ENCODE measurements around the gene CD1E. TPM values are rescaled to one million over a fixed set of nuclear protein-coding genes. Genes with fewer than 3 reads are reported as not detected.

Gene CD1E
- not detected in 2 replicates for polyA plus RNA-seq (2012; rRNA removed)
- polyA plus RNA-seq (2012; cell fraction: cytosol; rRNA removed) = not detected in 2 replicates
- polyA plus RNA-seq (2012; cell fraction: nucleus; rRNA removed) = not detected in 2 replicates

DNA sequence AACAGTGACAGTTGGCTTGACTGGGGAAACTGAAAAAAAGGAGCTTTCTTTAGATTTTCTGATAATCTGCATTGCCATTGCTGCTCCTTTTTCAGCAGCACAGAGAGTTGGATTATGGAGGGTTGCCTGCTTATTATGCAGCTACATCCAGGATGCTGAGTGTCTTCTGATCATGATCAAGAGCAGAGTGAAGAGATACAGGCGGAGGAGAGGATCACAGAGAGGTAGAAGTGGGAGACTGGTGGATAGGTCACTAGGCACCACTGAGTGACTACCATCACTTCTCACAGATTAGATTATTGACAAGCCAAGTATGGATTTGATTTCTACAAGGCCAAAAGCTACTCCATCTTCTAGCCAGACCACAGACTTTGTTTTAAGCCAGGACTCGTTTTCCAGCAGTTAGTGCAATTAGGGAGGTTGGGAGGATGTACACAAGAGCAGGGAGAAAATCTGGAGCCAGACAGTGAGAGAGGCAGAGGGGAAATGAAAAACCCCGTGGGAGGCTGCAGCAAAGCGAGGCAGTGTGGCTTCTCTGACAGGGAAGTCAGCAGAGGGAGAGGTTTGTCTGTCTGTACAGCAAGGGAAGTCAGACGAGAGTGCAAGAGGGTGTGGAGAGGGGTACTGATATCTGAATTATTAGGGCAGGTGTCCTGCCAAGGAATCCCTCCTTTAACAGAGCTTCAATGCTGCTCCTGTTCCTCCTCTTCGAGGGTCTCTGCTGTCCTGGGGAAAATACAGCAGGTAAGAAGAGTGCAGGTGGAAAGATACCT, at the start of gene CD1E:
TSS of gene CD1E (plus strand) at position 592 of the 773 bp plus-strand sequence. CDS start at position 687, 95 bp downstream.
- H4K20me1 ChIP-seq (ENCODE audit: insufficient read depth) = no peaks in the 10 kb centered on the region
- H3K79me2 ChIP-seq (ENCODE audit: insufficient read depth) = no peaks in the 10 kb centered on the region
- H3K27ac ChIP-seq (ENCODE audit: low read depth in 2 of 2, low read length in 1 of 2) = no peak within 1 kb of the TSS
- H2AFZ ChIP-seq (ENCODE audit: low read depth) = no peak within 1 kb of the TSS
- TF ChIP-seq RAD21 (IDR thresholded peaks at IDR 0.05; ENCODE audit: low read length) (no peak), SMC3 (IDR thresholded peaks at IDR 0.05; ENCODE audit: low read depth, low read length) (no peak)
- H3F3A ChIP-seq (replicated peaks; ENCODE audit: insufficient read depth) = no peaks in the 10 kb centered on the region
- H3K4me3 ChIP-seq (ENCODE audit: low read depth in 2 of 2, low read length in 1 of 2) = no peak within 1 kb of the TSS
- H3K27me3 ChIP-seq (ENCODE audit: insufficient read depth) = peaks cover 8% of the 10 kb centered on the region; the same call in 1 of the 2 replicates
- ChIA-PET POLR2A (no interaction called here), CTCF (no interaction called here)
- no peak within 1 kb of the TSS for H3K4me2 ChIP-seq
- no peaks in the 10 kb centered on the region for H3K9me2 ChIP-seq
- H3K9ac ChIP-seq = no peak within 1 kb of the TSS
- no peaks in the 10 kb centered on the region for H3K4me1 ChIP-seq (ENCODE audit: control insufficient read depth in 1 of 2, insufficient read depth in 2 of 2, low read depth in 1 of 2, low read length in 1 of 2)
- no peaks in the 10 kb centered on the region for H3K36me3 ChIP-seq (replicated peaks in 1 of 2; ENCODE audit: control insufficient read depth in 1 of 2, insufficient read depth in 2 of 2, low read length in 1 of 2)
- no peak for DNase-seq
- no peaks in the 10 kb centered on the region for H3K9me3 ChIP-seq
- WGBS (ENCODE audit: low lambda C conversion rate) = 0% methylated on average over 6 of the region's 6 CpGs

GRCh38 chr1:158310623-158311022, 43.1 kb upstream of the CD1E start:
- Histone ChIP-seq H2AFZ (ENCODE audit: low read depth) (no peak overlapping the region), H3K9me2 (no peaks in the 10 kb centered on the region), H3K4me2 (no peak overlapping the region), H4K20me1 (ENCODE audit: insufficient read depth) (no peaks in the 10 kb centered on the region), H3F3A (replicated peaks; ENCODE audit: insufficient read depth) (no peaks in the 10 kb centered on the region), H3K4me1 (ENCODE audit: control insufficient read depth in 1 of 2, insufficient read depth in 2 of 2, low read depth in 1 of 2, low read length in 1 of 2) (no peaks in the 10 kb centered on the region), H3K9me3 (no peaks in the 10 kb centered on the region; the same call in 1 of the 2 replicates), H3K4me3 (ENCODE audit: low read depth in 2 of 2, low read length in 1 of 2) (no peak overlapping the region), H3K36me3 (replicated peaks in 1 of 2; ENCODE audit: control insufficient read depth in 1 of 2, insufficient read depth in 2 of 2, low read length in 1 of 2) (no peaks in the 10 kb centered on the region), H3K79me2 (ENCODE audit: insufficient read depth) (no peaks in the 10 kb centered on the region), H3K27me3 (ENCODE audit: insufficient read depth) (no peaks in the 10 kb centered on the region), H3K9ac (no peak overlapping the region), H3K27ac (ENCODE audit: low read depth in 2 of 2, low read length in 1 of 2) (no peak overlapping the region)
- ChIA-PET CTCF (no interaction called here), POLR2A (no interaction called here)
- 0% methylated on average over 1 of the region's 1 CpG for WGBS (ENCODE audit: low lambda C conversion rate)
- DNase-seq = no peak
- TF ChIP-seq, protein P1, sequence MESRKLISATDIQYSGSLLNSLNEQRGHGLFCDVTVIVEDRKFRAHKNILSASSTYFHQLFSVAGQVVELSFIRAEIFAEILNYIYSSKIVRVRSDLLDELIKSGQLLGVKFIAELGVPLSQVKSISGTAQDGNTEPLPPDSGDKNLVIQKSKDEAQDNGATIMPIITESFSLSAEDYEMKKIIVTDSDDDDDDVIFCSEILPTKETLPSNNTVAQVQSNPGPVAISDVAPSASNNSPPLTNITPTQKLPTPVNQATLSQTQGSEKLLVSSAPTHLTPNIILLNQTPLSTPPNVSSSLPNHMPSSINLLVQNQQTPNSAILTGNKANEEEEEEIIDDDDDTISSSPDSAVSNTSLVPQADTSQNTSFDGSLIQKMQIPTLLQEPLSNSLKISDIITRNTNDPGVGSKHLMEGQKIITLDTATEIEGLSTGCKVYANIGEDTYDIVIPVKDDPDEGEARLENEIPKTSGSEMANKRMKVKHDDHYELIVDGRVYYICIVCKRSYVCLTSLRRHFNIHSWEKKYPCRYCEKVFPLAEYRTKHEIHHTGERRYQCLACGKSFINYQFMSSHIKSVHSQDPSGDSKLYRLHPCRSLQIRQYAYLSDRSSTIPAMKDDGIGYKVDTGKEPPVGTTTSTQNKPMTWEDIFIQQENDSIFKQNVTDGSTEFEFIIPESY (IDR thresholded peaks at IDR 0.05; ENCODE audit: borderline replicate concordance, low read depth) = no peak
- no peak for TF ChIP-seq GABPA (IDR thresholded peaks at IDR 0.05; ENCODE audit: low read depth)
- no peak for TF ChIP-seq EP300 (IDR thresholded peaks at IDR 0.05; ENCODE audit: borderline replicate concordance in 1 of 2, low read depth in 1 of 2, low read length in 1 of 2)

DNA sequence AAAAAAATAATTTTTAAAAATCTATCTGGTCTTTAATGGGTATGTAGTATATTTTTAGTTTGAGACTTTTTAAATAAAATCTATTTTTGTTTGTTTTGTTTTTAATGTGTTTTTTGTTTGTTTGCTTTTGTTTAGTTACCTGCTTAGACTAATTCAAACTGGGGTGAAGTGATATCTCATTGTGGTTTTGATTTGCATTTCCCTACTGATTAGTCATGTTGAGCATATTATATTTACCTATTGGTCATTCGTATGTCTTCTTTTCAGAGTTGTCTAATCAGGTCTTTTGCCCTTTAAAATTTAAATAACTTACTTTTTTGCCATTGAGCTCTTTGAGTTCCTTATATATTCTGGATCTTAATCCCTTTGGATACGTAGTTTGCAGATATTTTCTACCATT, 42.6 kb upstream of the CD1E start:
- Histone ChIP-seq H3K9me2 (no peaks in the 10 kb centered on the region), H3K4me3 (ENCODE audit: low read depth in 2 of 2, low read length in 1 of 2) (no peak overlapping the region), H3K27me3 (ENCODE audit: insufficient read depth) (no peaks in the 10 kb centered on the region), H3K4me2 (no peak overlapping the region), H3K27ac (ENCODE audit: low read depth in 2 of 2, low read length in 1 of 2) (no peak overlapping the region), H3K4me1 (ENCODE audit: control insufficient read depth in 1 of 2, insufficient read depth in 2 of 2, low read depth in 1 of 2, low read length in 1 of 2) (no peaks in the 10 kb centered on the region), H3F3A (replicated peaks; ENCODE audit: insufficient read depth) (no peaks in the 10 kb centered on the region), H3K9ac (no peak overlapping the region), H3K9me3 (no peaks in the 10 kb centered on the region; the same call in 1 of the 2 replicates), H4K20me1 (ENCODE audit: insufficient read depth) (no peaks in the 10 kb centered on the region), H3K36me3 (replicated peaks in 1 of 2; ENCODE audit: control insufficient read depth in 1 of 2, insufficient read depth in 2 of 2, low read length in 1 of 2) (no peaks in the 10 kb centered on the region), H3K79me2 (ENCODE audit: insufficient read depth) (no peaks in the 10 kb centered on the region), H2AFZ (ENCODE audit: low read depth) (no peak overlapping the region)
- CTCF ChIA-PET = no interaction called here
- POLR2A ChIA-PET = no interaction called here
- TF ChIP-seq FOXM1 (IDR thresholded peaks at IDR 0.05; ENCODE audit: low read depth) = no peak
- TF ChIP-seq EZH2phosphoT487 (IDR thresholded peaks at IDR 0.05; ENCODE audit: borderline replicate concordance, low read depth) = no peak
- TF ChIP-seq USF2 (IDR thresholded peaks at IDR 0.05; ENCODE audit: borderline replicate concordance, low read depth, low read length) = no peak
- TF ChIP-seq TAF1 (IDR thresholded peaks at IDR 0.05; ENCODE audit: borderline replicate concordance, low read depth, low read length) = no peak
- no peak for TF ChIP-seq USF1 (IDR thresholded peaks at IDR 0.05; ENCODE audit: borderline replicate concordance, low read depth)
- TF ChIP-seq JUND (IDR thresholded peaks at IDR 0.05) = no peak
- no peak for TF ChIP-seq FOSL2 (IDR thresholded peaks at IDR 0.05; ENCODE audit: borderline replicate concordance, low read depth)
- no peak for TF ChIP-seq FOXJ3 (CRISPR knock-in tag; IDR thresholded peaks at IDR 0.05)
- TF ChIP-seq MAX (IDR thresholded peaks at IDR 0.05; ENCODE audit: low read depth) = no peak
- TF ChIP-seq YY1 (IDR thresholded peaks at IDR 0.05; ENCODE audit: low read depth) = no peak
- TF ChIP-seq RAD21 (IDR thresholded peaks at IDR 0.05; ENCODE audit: low read length) = no peak
- no peak for DNase-seq
- 4% methylated on average over 2 of the region's 2 CpGs for WGBS (ENCODE audit: low lambda C conversion rate)
